HUES48 (cell line): ENCODE results near the gene SCNM1.
A peak's percentile ranks its signal among the peaks of the same experiment; 100 is the strongest.

Experiments used
- H3K27ac ChIP-seq: one replicate; pipeline ENCODE4 v1.7.0; 2013; ENCODE audit warnings: low read depth, low read length, inconsistent platforms
- H3K27me3 ChIP-seq: 2 replicates; pipeline ENCODE4 v1.6.1; 2013; ENCODE audit warnings: mild to moderate bottlenecking, low read length; ENCODE audit not compliant: control insufficient read depth, insufficient read depth
- H3K36me3 ChIP-seq: 2 replicates; pipeline ENCODE4 v1.6.1; 2013; ENCODE audit warnings: low read length; ENCODE audit not compliant: control insufficient read depth, insufficient read depth
- H3K4me1 ChIP-seq: 2 replicates; pipeline ENCODE4 v1.6.1; 2013; ENCODE audit warnings: mild to moderate bottlenecking, low read length; ENCODE audit not compliant: control insufficient read depth, insufficient read depth
- H3K4me3 ChIP-seq: 2 replicates; pipeline ENCODE4 v1.5.1; 2013; ENCODE audit warnings: mild to moderate bottlenecking, low read depth, low read length
- H3K9ac ChIP-seq: 2 replicates; pipeline ENCODE4 v1.6.1; 2013; ENCODE audit warnings: mild to moderate bottlenecking, low read depth, low read length, moderate library complexity
- H3K9me3 ChIP-seq: 2 replicates; pipeline ENCODE4 v1.6.1; 2013; ENCODE audit warnings: low read length; ENCODE audit not compliant: control insufficient read depth, insufficient read depth

SCNM1 gene

DNA sequence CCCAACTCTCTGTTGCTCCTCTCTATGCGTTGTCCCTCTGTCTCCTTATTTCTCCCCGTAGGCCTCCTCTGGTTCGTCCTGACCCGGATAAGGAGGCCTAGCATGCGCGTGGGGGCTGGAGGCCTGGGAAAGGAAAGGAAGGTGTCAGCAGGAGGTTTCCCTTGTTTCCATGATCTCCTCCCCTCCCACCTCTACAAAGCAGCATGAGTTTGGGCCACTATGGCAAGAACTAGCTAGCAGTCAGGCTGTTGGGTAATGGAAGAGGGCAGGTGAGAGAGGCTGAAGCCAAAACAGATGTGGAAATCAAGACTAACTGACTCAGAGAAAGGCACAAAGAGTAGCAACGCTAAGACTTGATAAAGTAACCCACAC, 18.8 kb upstream of the SCNM1 start:
- H3K27ac ChIP-seq, result peak overlapping the region; percentile 57
- H3K4me3 ChIP-seq, result peak overlapping the region; percentile 76
- no peaks in the 10 kb centered on the region for H3K9me3 ChIP-seq
- H3K36me3 ChIP-seq, result no peaks in the 10 kb centered on the region
- H3K4me1 ChIP-seq, result peaks cover 29% of the 10 kb centered on the region
- H3K27me3 ChIP-seq, result peaks cover 26% of the 10 kb centered on the region
- no peak overlapping the region for H3K9ac ChIP-seq

DNA sequence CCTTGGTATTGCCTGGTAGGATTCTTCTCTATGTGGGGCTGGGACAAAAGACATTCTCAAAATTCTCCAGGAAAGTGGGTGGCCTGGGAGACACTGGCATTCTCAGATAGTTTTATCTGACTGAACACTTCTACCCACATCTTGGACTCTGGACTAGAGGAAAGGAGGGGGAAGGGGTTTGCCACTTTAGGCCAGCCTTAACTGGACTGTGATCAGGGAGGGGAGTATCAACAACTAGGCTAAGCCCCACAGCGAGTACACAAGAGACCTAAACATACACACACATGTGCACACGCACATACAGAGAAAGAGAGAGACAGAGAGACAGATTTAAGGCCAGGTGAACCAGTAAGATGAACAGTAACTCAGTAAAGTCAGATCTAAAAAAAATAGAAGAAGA, 18.3 kb upstream of the SCNM1 start:
- no peaks in the 10 kb centered on the region for H3K36me3 ChIP-seq
- H3K4me1 ChIP-seq, result peaks cover 29% of the 10 kb centered on the region
- H3K9me3 ChIP-seq, result no peaks in the 10 kb centered on the region
- H3K27me3 ChIP-seq, result peaks cover 26% of the 10 kb centered on the region
- no peak overlapping the region for H3K4me3 ChIP-seq
- H3K9ac ChIP-seq, result no peak overlapping the region
- no peak overlapping the region for H3K27ac ChIP-seq

- H3K9me3 ChIP-seq, result no peaks in the 10 kb centered on the region
- H3K27me3 ChIP-seq, result no peaks in the 10 kb centered on the region
- peaks cover 4% of the 10 kb centered on the region; the same call in 1 of the 2 replicates for H3K4me1 ChIP-seq
- no peak within 1 kb of the TSS for H3K9ac ChIP-seq
- peaks cover 27% of the 10 kb centered on the region for H3K36me3 ChIP-seq
- H3K27ac ChIP-seq, result no peak within 1 kb of the TSS
- H3K4me3 ChIP-seq, result no peak within 1 kb of the TSS
These were observed 9.5 kb upstream of the SCNM1 start, which contains the start of gene TNFAIP8L2 for GRCh38 chr1:151156515-151156819. TNFAIP8L2 (plus strand) TSS chr1:151156649; CDS start chr1:151158698, 2,049 bp downstream.

GRCh38 chr1:151157067-151157531, 8.8 kb upstream of the SCNM1 start:
- Histone ChIP-seq H3K27ac (no peak overlapping the region), H3K9me3 (no peaks in the 10 kb centered on the region), H3K27me3 (no peaks in the 10 kb centered on the region), H3K4me3 (no peak overlapping the region), H3K36me3 (peaks cover 31% of the 10 kb centered on the region), H3K9ac (no peak overlapping the region), H3K4me1 (peaks cover 4% of the 10 kb centered on the region; the same call in 1 of the 2 replicates)

GRCh38 chr1:151158326-151158725, 7.6 kb upstream of the SCNM1 start:
- Histone ChIP-seq H3K9me3 (no peaks in the 10 kb centered on the region), H3K4me3 (no peak overlapping the region), H3K27me3 (no peaks in the 10 kb centered on the region), H3K4me1 (peaks cover 4% of the 10 kb centered on the region; the same call in 1 of the 2 replicates), H3K27ac (no peak overlapping the region), H3K36me3 (peaks cover 31% of the 10 kb centered on the region), H3K9ac (no peak overlapping the region)

GRCh38 chr1:151158751-151159251, 7.1 kb upstream of the SCNM1 start:
- H3K36me3 ChIP-seq, result peaks cover 31% of the 10 kb centered on the region
- no peak overlapping the region for H3K27ac ChIP-seq
- H3K9me3 ChIP-seq, result no peaks in the 10 kb centered on the region
- no peaks in the 10 kb centered on the region for H3K27me3 ChIP-seq
- H3K9ac ChIP-seq, result no peak overlapping the region
- peaks cover 4% of the 10 kb centered on the region; the same call in 1 of the 2 replicates for H3K4me1 ChIP-seq
- no peak overlapping the region for H3K4me3 ChIP-seq

- no peaks in the 10 kb centered on the region for H3K27me3 ChIP-seq
- H3K27ac ChIP-seq, result no peak overlapping the region
- no peak overlapping the region for H3K4me3 ChIP-seq
- peaks cover 31% of the 10 kb centered on the region for H3K36me3 ChIP-seq
- H3K9ac ChIP-seq, result no peak overlapping the region
- no peaks in the 10 kb centered on the region for H3K9me3 ChIP-seq
- H3K4me1 ChIP-seq, result peaks cover 5% of the 10 kb centered on the region; the same call in 1 of the 2 replicates
These were observed 6.6 kb upstream of the SCNM1 start for GRCh38 chr1:151159373-151159772.

DNA sequence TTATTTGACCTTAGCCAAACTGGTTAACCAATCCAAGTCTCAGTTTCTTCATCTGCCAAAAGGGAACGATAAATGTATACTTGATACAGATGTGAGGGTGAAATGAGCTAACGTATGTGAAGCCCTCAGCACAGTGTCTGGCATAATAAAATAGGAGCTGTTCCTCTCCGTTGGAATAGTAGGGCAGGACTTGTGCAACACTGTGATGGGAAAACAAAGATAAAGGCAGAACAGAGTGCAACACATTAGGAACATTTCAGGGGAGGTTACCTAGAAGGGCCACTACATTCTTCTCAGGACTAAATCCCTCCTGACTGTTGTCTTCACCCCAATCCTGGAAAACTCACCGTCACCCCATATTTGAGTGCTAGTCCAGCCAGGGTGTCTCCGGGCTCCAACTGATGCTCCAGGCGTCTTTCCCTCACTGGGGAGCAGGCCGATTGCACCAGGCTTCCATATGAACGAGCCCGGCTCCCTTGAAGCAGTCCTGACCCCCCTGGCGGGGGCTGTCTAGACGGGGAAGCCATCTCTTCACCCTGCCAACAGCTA, 1.1 kb upstream of the SCNM1 start:
- no peaks in the 10 kb centered on the region for H3K27me3 ChIP-seq
- H3K27ac ChIP-seq, result peak overlapping the region; percentile 91
- no peaks in the 10 kb centered on the region for H3K9me3 ChIP-seq
- peak overlapping the region; percentile 98 for H3K4me3 ChIP-seq
- peaks cover 37% of the 10 kb centered on the region for H3K36me3 ChIP-seq
- peaks cover 10% of the 10 kb centered on the region; the same call in 1 of the 2 replicates for H3K4me1 ChIP-seq
- H3K9ac ChIP-seq, result no peak overlapping the region

- peak overlapping the region; percentile 91 for H3K27ac ChIP-seq
- peak overlapping the region; percentile 98 for H3K4me3 ChIP-seq
These were observed 635 bp upstream of the SCNM1 start for GRCh38 chr1:151165281-151165737.

DNA sequence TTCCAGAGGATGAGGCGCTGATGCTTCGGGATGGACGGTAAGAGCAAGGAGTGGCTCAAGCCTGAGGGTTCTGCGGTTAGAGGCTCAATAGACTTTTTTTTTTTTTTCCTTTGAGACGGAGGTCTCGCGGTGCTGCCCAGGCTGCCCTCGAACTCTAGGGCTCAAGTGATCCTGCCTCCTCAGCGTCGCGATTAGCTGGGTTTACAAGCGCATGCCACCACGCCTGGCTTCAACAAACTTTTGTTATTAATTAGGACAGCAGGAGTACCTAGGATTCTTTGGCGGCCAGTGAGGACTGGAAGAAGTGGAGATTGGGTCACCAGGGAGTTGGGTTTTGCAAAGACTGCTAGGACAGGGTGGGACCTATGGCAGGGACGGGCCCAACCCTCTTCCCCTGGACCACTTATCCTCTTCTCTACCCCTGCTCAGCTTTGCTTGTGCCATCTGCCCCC, 587 bp downstream of the SCNM1 start:
- Histone ChIP-seq H3K9ac (peak overlapping the region; percentile 78), H3K4me3 (peak overlapping the region; percentile 98), H3K9me3 (no peaks in the 10 kb centered on the region), H3K27ac (peak overlapping the region; percentile 77), H3K27me3 (no peaks in the 10 kb centered on the region), H3K4me1 (peaks cover 10% of the 10 kb centered on the region; the same call in 1 of the 2 replicates), H3K36me3 (peaks cover 32% of the 10 kb centered on the region)

More at GRCh38 chr1:151165281-151165737, 635 bp upstream of the SCNM1 start:
- Histone ChIP-seq H3K36me3 (peaks cover 35% of the 10 kb centered on the region), H3K4me1 (peaks cover 10% of the 10 kb centered on the region; the same call in 1 of the 2 replicates), H3K27me3 (no peaks in the 10 kb centered on the region), H3K9me3 (no peaks in the 10 kb centered on the region), H3K9ac (peak overlapping the region; percentile 52)

- no peak overlapping the region for H3K9ac ChIP-seq
- H3K27ac ChIP-seq, result no peak overlapping the region
- H3K27me3 ChIP-seq, result no peaks in the 10 kb centered on the region
- H3K9me3 ChIP-seq, result no peaks in the 10 kb centered on the region
- peaks cover 10% of the 10 kb centered on the region; the same call in 1 of the 2 replicates for H3K4me1 ChIP-seq
- H3K4me3 ChIP-seq, result peak overlapping the region; percentile 98
- peaks cover 28% of the 10 kb centered on the region for H3K36me3 ChIP-seq
These were observed 1.2 kb downstream of the SCNM1 start for GRCh38 chr1:151167116-151167515.
